Neural crest cell (in vitro differentiated cells): Measurements from ENCODE around the gene DKK3. TPM values are rescaled to one million over a fixed set of nuclear protein-coding genes. Genes with fewer than 3 reads are reported as not detected.

Source experiments
- DNase-seq: peaks from one replicate; pipeline ENCODE4 v3.0.0; 2021; ENCODE audit warnings: low read depth, mixed read lengths, low spot score
- H3K27ac Mint-ChIP-seq: one replicate; pipeline ENCODE4 v1.8.0; 2021; ENCODE audit warnings: mild to moderate bottlenecking, mixed read lengths; ENCODE audit not compliant: unreplicated experiment
- H3K27me3 Mint-ChIP-seq: 2 replicates; pipeline ENCODE4 v1.8.0; 2021; ENCODE audit warnings: low read depth, mild to moderate bottlenecking, mixed read lengths
- H3K36me3 Mint-ChIP-seq: 2 replicates; pipeline ENCODE4 v1.8.0; 2021; ENCODE audit warnings: low read depth, mild to moderate bottlenecking, mixed read lengths
- H3K4me1 Mint-ChIP-seq: 2 replicates; pipeline ENCODE4 v1.8.0; 2021; ENCODE audit warnings: mixed read lengths
- H3K4me3 Mint-ChIP-seq: one replicate; pipeline ENCODE4 v1.8.0; 2021; ENCODE audit warnings: mild to moderate bottlenecking, mixed read lengths
- H3K9me3 Mint-ChIP-seq: 2 replicates; pipeline ENCODE4 v1.8.0; 2021; ENCODE audit warnings: mixed read lengths
- CTCF ChIP-seq: fragments of 200-600 bp; sonication (generic); conservative IDR thresholded peaks from 2 replicates; pipeline ENCODE4 v1.5.0; 2021; ENCODE audit warnings: antibody characterized with exemption, mild to moderate bottlenecking
- total RNA-seq: library from RNA; stranded (reverse); gene quantifications from 2 replicates; pipeline ENCODE4 v1.2.1, GENCODE V29; 2021

Gene DKK3
- total RNA-seq, 1 donor from 2014 or later = 21.0 TPM

- H3K27me3 Mint-ChIP-seq = no peaks in the 10 kb centered on the region
- H3K9me3 Mint-ChIP-seq = no peaks in the 10 kb centered on the region
- H3K36me3 Mint-ChIP-seq = peaks cover 28% of the 10 kb centered on the region
- no peak for DNase-seq
- H3K27ac Mint-ChIP-seq = no peak overlapping the region
- H3K4me3 Mint-ChIP-seq = no peak overlapping the region
- no peak for TF ChIP-seq CTCF
- peaks cover 5% of the 10 kb centered on the region for H3K4me1 Mint-ChIP-seq
These were observed 70.5 kb downstream of the DKK3 start for GRCh38 chr11:11937957-11938356.

GRCh38 chr11:11937433-11937832 is 71.0 kb downstream of the DKK3 start:
- no peaks in the 10 kb centered on the region for H3K27me3 Mint-ChIP-seq
- no peaks in the 10 kb centered on the region for H3K9me3 Mint-ChIP-seq
- H3K4me1 Mint-ChIP-seq = peaks cover 5% of the 10 kb centered on the region

GRCh38 chr11:11935536-11935935 is 72.9 kb downstream of the DKK3 start:
- Mint-ChIP-seq H3K4me1 (peaks cover 2% of the 10 kb centered on the region), H3K27ac (no peak overlapping the region), H3K4me3 (no peak overlapping the region), H3K36me3 (peaks cover 34% of the 10 kb centered on the region), H3K9me3 (no peaks in the 10 kb centered on the region), H3K27me3 (no peaks in the 10 kb centered on the region)
- TF ChIP-seq CTCF = no peak
- no peak for DNase-seq

More at GRCh38 chr11:11937433-11937832, 71.0 kb downstream of the DKK3 start:
- Mint-ChIP-seq H3K36me3 (peaks cover 29% of the 10 kb centered on the region), H3K4me3 (no peak overlapping the region), H3K27ac (no peak overlapping the region)
- DNase-seq = no peak
- TF ChIP-seq CTCF = no peak

- Mint-ChIP-seq H3K4me1 (no peaks in the 10 kb centered on the region), H3K4me3 (no peak overlapping the region), H3K27me3 (no peaks in the 10 kb centered on the region), H3K9me3 (peaks cover 4% of the 10 kb centered on the region), H3K36me3 (peaks cover 34% of the 10 kb centered on the region), H3K27ac (no peak overlapping the region)
- TF ChIP-seq CTCF = peak; percentile 80
- DNase-seq = no peak
These were observed 76.9 kb downstream of the DKK3 start for GRCh38 chr11:11931461-11932055.

- H3K4me1 Mint-ChIP-seq = no peaks in the 10 kb centered on the region
- H3K9me3 Mint-ChIP-seq = peaks cover 4% of the 10 kb centered on the region
- DNase-seq = no peak
- no peak for TF ChIP-seq CTCF
- H3K27me3 Mint-ChIP-seq = no peaks in the 10 kb centered on the region
- H3K4me3 Mint-ChIP-seq = no peak overlapping the region
- H3K27ac Mint-ChIP-seq = no peak overlapping the region
- peaks cover 43% of the 10 kb centered on the region for H3K36me3 Mint-ChIP-seq
These were observed 78.5 kb downstream of the DKK3 start for GRCh38 chr11:11929920-11930319.

- TF ChIP-seq CTCF = no peak
- Mint-ChIP-seq H3K9me3 (peaks cover 4% of the 10 kb centered on the region), H3K27ac (no peak overlapping the region), H3K27me3 (no peaks in the 10 kb centered on the region), H3K36me3 (peaks cover 38% of the 10 kb centered on the region), H3K4me1 (no peaks in the 10 kb centered on the region), H3K4me3 (no peak overlapping the region)
- no peak for DNase-seq
These were observed 84.6 kb downstream of the DKK3 start for GRCh38 chr11:11923828-11924227.
